HCT116 (cell line): ENCODE results near the gene LGALS7.
"Not testable (repeated sequence)": the region's sequence is repeated elsewhere in the genome, so short reads cannot be mapped to it uniquely, and the experiment has no call there.

ENCODE experiments used
- CTCF ChIP-seq, 3 experiments: fragments of 200-600 bp in 1 of 3; sonication (generic) in 1 of 3; IDR thresholded peaks in 2 of 3; conservative IDR thresholded peaks in 1 of 3; 2 replicates each; pipeline ENCODE4 v1.5.1; 2012 to 2017; ENCODE audit warnings: low read depth in 2 of 3, low read length in 2 of 3, antibody characterized with exemption in 1 of 3, borderline replicate concordance in 1 of 3, control low read depth in 1 of 3, mild to moderate bottlenecking in 1 of 3, mixed read lengths in 1 of 3, mixed run types in 1 of 3, moderate library complexity in 1 of 3; ENCODE audit not compliant: insufficient read depth in 1 of 3
- REST ChIP-seq: IDR thresholded peaks from 2 replicates; pipeline ENCODE4 v1.6.1; 2012; ENCODE audit warnings: low read depth

GRCh38 chr19:38771569-38771968 is 1.7 kb downstream of the LGALS7 start:
- not testable (repeated sequence) for TF ChIP-seq CTCF (IDR thresholded peaks at IDR 0.05 in 2 of 3, conservative IDR thresholded peaks at IDR 0.05 in 1 of 3; ENCODE audit: borderline replicate concordance in 1 of 3, insufficient read depth in 1 of 3, low read depth in 2 of 3, low read length in 2 of 3); REST
